K562 (cell line): ENCODE results near the gene CLIC5. TPM values are rescaled to one million over a fixed set of nuclear protein-coding genes. Genes with fewer than 3 reads are reported as not detected.

Experiments
- ATAC-seq: fragments of 200-7000 bp; cut with Tn5 transposase; 3 replicates; pipeline ENCODE4 v1.9.1; 2020; ENCODE audit warnings: moderate library complexity
- BruUV-seq: library from RNA; stranded (reverse); fragments of 400-500 nt; replicated peaks from 2 replicates; lab custom pipeline; 2021; lab: Mats Ljungman, UMichigan
- CTCF ChIA-PET: fragments of 300-600 bp; formaldehyde crosslinking; extraction: SDS; loops from one replicate; lab custom pipeline; 2021; ENCODE audit warnings: low intra/inter-chr PET ratio; lab: Yijun Ruan, JAX
- POLR2A ChIA-PET: fragments of 300-600, 350-650 bp; sonication (Branson Sonifier 250); formaldehyde crosslinking; extraction: SDS; loops from one replicate; lab custom pipeline; 2021; ENCODE audit warnings: antibody characterized with exemption, inconsistent platforms; lab: Yijun Ruan, JAX
- DNase-seq, 4 experiments: peaks; one replicate each; pipeline versions ENCODE4 v3.0.0 to v3.0.0-alpha.2; 2011 to 2018; ENCODE audit warnings: low spot score in 3 of 4, mixed read lengths in 3 of 4; ENCODE audit errors: extremely low read depth in 1 of 4
- FAIRE-seq: peaks from 2 replicates; lab custom pipeline; 2011; peaks lifted over from hg19 to GRCh38; lab: Jason Lieb, UNC
- H2AFZ ChIP-seq: 2 replicates; pipeline ENCODE4 v1.6.0; 2011; ENCODE audit warnings: low read depth, low read length, control low read depth, inconsistent platforms
- H3K27ac ChIP-seq: fragments of 200-600 bp; 3 replicates; pipeline ENCODE4 v1.8.0; 2011; ENCODE audit warnings: low read depth, mild to moderate bottlenecking, control low read depth, inconsistent platforms, low read length, moderate library complexity, mixed read lengths; ENCODE audit errors: extremely low read depth
- H3K27me3 ChIP-seq, 2 experiments: fragments of 300-600 bp in 1 of 2; 2 replicates in 1 of 2; 3 replicates in 1 of 2; pipeline versions ENCODE4 v1.6.0 to v1.8.0; 2011; ENCODE audit warnings: inconsistent platforms in 2 of 2, low read length in 2 of 2, mild to moderate bottlenecking in 1 of 2, mixed read lengths in 1 of 2, moderate library complexity in 1 of 2; ENCODE audit not compliant: control insufficient read depth in 2 of 2, insufficient read depth in 2 of 2
- H3K36me3 ChIP-seq: fragments of 300-600 bp; 3 replicates; pipeline ENCODE4 v1.8.0; 2011; ENCODE audit warnings: mild to moderate bottlenecking, low read length, inconsistent platforms; ENCODE audit not compliant: control insufficient read depth, insufficient read depth
- H3K4me1 ChIP-seq, 2 experiments: fragments of 200-600 bp in 1 of 2; replicated peaks in 1 of 2; 2 replicates in 1 of 2; 3 replicates in 1 of 2; pipeline versions ENCODE4 v1.5.1 to v1.8.0; 2011; ENCODE audit warnings: inconsistent platforms in 2 of 2, low read length in 2 of 2, mild to moderate bottlenecking in 1 of 2, mixed read lengths in 1 of 2, moderate library complexity in 1 of 2; ENCODE audit not compliant: control insufficient read depth in 2 of 2, insufficient read depth in 2 of 2
- H3K4me2 ChIP-seq: 2 replicates; pipeline ENCODE4 v1.6.1; 2011; ENCODE audit warnings: low read length, control low read depth, inconsistent platforms, mixed read lengths; ENCODE audit not compliant: insufficient read depth
- H3K4me3 ChIP-seq: fragments of 200-600 bp; sonication (generic), shearing (Covaris generic); 2 replicates; pipeline ENCODE4 v1.5.1; 2016; ENCODE audit warnings: control low read depth, inconsistent platforms
- H3K79me2 ChIP-seq: fragments of 200-600 bp; 3 replicates; pipeline ENCODE4 v1.8.0; 2011; ENCODE audit warnings: low read length, inconsistent platforms; ENCODE audit not compliant: control insufficient read depth, insufficient read depth
- H3K9ac ChIP-seq, 2 experiments: 2 replicates each; pipeline versions ENCODE4 v1.6.0 to v1.6.1; 2011; ENCODE audit warnings: low read depth in 2 of 2, low read length in 2 of 2, control low read depth in 1 of 2, inconsistent platforms in 1 of 2, mild to moderate bottlenecking in 1 of 2, mixed read lengths in 1 of 2; ENCODE audit not compliant: insufficient read depth in 1 of 2
- H3K9me1 ChIP-seq: one replicate; pipeline ENCODE4 v1.6.0; 2011; ENCODE audit warnings: inconsistent platforms, mild to moderate bottlenecking, low read length, moderate library complexity; ENCODE audit not compliant: control insufficient read depth, insufficient read depth
- H3K9me3 ChIP-seq: replicated peaks from 2 replicates; pipeline ENCODE4 v1.5.1; 2011; ENCODE audit warnings: low read depth, low read length, inconsistent platforms; ENCODE audit not compliant: control insufficient read depth, insufficient read depth
- H4K20me1 ChIP-seq: replicated peaks from 2 replicates; pipeline ENCODE4 v1.6.1; 2011; ENCODE audit warnings: low read length, inconsistent platforms, mixed read lengths; ENCODE audit not compliant: control insufficient read depth, insufficient read depth
- ATF1 ChIP-seq, 2 experiments: fragments of 450-650 bp in 1 of 2; IDR thresholded peaks; 2 replicates each; pipeline ENCODE4 v1.6.1; 2016; ENCODE audit warnings: missing compliant biosample characterization in 1 of 2, missing genetic modification characterization in 1 of 2
- BRF2 ChIP-seq: IDR thresholded peaks from 3 replicates; pipeline ENCODE4 v1.6.1; 2011; ENCODE audit warnings: borderline replicate concordance, mild to moderate bottlenecking; ENCODE audit not compliant: insufficient read length, insufficient read depth
- DMBX1 ChIP-seq: fragments of 250-450 bp; sonication (Bioruptor Pico); IDR thresholded peaks from 2 replicates; pipeline ENCODE4 v1.8.0; 2022; ENCODE audit warnings: inconsistent platforms, mild to moderate bottlenecking, moderate library complexity, borderline replicate concordance
- GABPB1 ChIP-seq: sonication (generic); formaldehyde crosslinking; IDR thresholded peaks from 2 replicates; pipeline ENCODE4 v1.8.0; 2022; ENCODE audit warnings: mild to moderate bottlenecking, missing genetic modification reagents
- JUND ChIP-seq, 2 experiments: IDR thresholded peaks; 2 replicates in 1 of 2; 3 replicates in 1 of 2; pipeline ENCODE4 v1.6.1; 2011; ENCODE audit warnings: borderline replicate concordance in 2 of 2, low read depth in 2 of 2, low read length in 2 of 2, improper control_type of control experiment in 1 of 2, missing biosample characterization in 1 of 2, missing genetic modification characterization in 1 of 2, missing genetic modification reagents in 1 of 2
- MTF1 ChIP-seq: fragments of 250-450 bp; sonication (Bioruptor Pico); IDR thresholded peaks from 2 replicates; pipeline ENCODE4 v1.9.0; 2021; ENCODE audit warnings: moderate library complexity, mild to moderate bottlenecking, inconsistent platforms, borderline replicate concordance
- NFE2L1 ChIP-seq: fragments of 450-650 bp; IDR thresholded peaks from 2 replicates; pipeline ENCODE4 v1.6.1; 2016; ENCODE audit warnings: missing genetic modification characterization, low read depth, mild to moderate bottlenecking, missing compliant biosample characterization, moderate library complexity, borderline replicate concordance
- STAT5B ChIP-seq: fragments of 250-450 bp; sonication (Bioruptor Pico); IDR thresholded peaks from 2 replicates; pipeline ENCODE4 v1.8.0; 2021; ENCODE audit warnings: mild to moderate bottlenecking, inconsistent platforms
- ZBTB11 ChIP-seq, 3 experiments: fragments of 200-800 bp in 1 of 3; fragments of 250-450 bp in 1 of 3; fragments of 450-650 bp in 1 of 3; sonication (Bioruptor Pico) in 1 of 3; sonication (Bioruptor generic) in 1 of 3; formaldehyde crosslinking in 1 of 3; IDR thresholded peaks; 2 replicates each; pipeline versions ENCODE4 v1.6.1 to v1.8.0; 2016 to 2022; ENCODE audit warnings: mild to moderate bottlenecking in 2 of 3, missing genetic modification characterization in 2 of 3, missing compliant biosample characterization in 1 of 3, moderate library complexity in 1 of 3
- ZNF133 ChIP-seq: fragments of 250-450 bp; sonication (Bioruptor Pico); IDR thresholded peaks from 2 replicates; pipeline ENCODE4 v1.4.0; 2020; ENCODE audit warnings: mild to moderate bottlenecking
- ZNF444 ChIP-seq: fragments of 250-450 bp; sonication (Bioruptor Pico); IDR thresholded peaks from 2 replicates; pipeline ENCODE4 v1.4.0; 2020; ENCODE audit warnings: mild to moderate bottlenecking, moderate library complexity
- ZSCAN29 ChIP-seq: fragments of 450-650 bp; IDR thresholded peaks from 2 replicates; pipeline ENCODE4 v1.6.1; 2017
- WGBS: fragments of 100-300 bp; shearing (Covaris generic); methylation state at CpG from one replicate; pipeline ENCODE4 v1.1.6; 2016; ENCODE audit warnings: low coverage, mixed read lengths; ENCODE audit not compliant: insufficient coverage; ENCODE audit errors: missing lambda C conversion rate; 5-methylcytosine and 5-hydroxymethylcytosine counted together
- in situ Hi-C: fragments of 300-500 bp; cut with MboI; formaldehyde crosslinking; loops from 4 replicates; pipeline ENCODE4 v1.15.0; 2018; ENCODE audit warnings: inconsistent platforms, mixed read lengths
- intact Hi-C: fragments of 100-400 bp; cut with micrococcal nuclease; formaldehyde crosslinking; loops from 2 replicates; pipeline ENCODE4 v1.14.2; 2022
- polyA plus RNA-seq, 8 experiments: library from polyadenylated mRNA; depleted of rRNA in 4 of 8; stranded (reverse) in 5 of 8; unstranded in 3 of 8; fragments of >200 nt; fragmentation: Nextera tagmentation in 2 of 8; fragmentation: Illumina TruSeq in 1 of 8; extraction: Ambion mirVana in 2 of 8; extraction: Trizol in 1 of 8; gene quantifications; 2 replicates each; pipeline versions ENCODE4 v1.2.1 to v1.2.3, GENCODE V29; 2011 to 2014; ENCODE audit warnings: inconsistent platforms in 1 of 8, missing spikeins in 1 of 8
- total RNA-seq, 7 experiments: library from RNA; depleted of rRNA in 6 of 7; stranded (reverse); fragments of >200 nt in 6 of 7; fragmentation: Illumina TruSeq in 2 of 7; extraction: Trizol in 2 of 7; gene quantifications; 2 replicates each; pipeline versions ENCODE4 v1.2.1 to v1.2.3, GENCODE V29; 2011 to 2021; ENCODE audit warnings: low replicate concordance in 1 of 7

Gene CLIC5
- total and polyA plus RNA-seq, 9 of the 15 experiments (the other 6 are each of a cell fraction or from before 2014, with no cell fraction given) = 0.31 TPM; not detected in 8

GRCh38 chr6:45961125-45961524 is 54.5 kb downstream of the CLIC5 start:
- no peak for ATAC-seq
- TF ChIP-seq ZSCAN29 (no peak), NFE2L1 (tag) (no peak), ATF1 (CRISPR knock-in tag; IDR thresholded peaks at IDR 0.05) (no peak), ATF1 (tag; IDR thresholded peaks at IDR 0.05) (no peak), GABPB1 (no peak), MTF1 (CRISPR knock-in tag) (no peak), DMBX1 (no peak), BRF2 (no peak), ZNF444 (no peak), ZBTB11 (CRISPR knock-in tag; IDR thresholded peaks at IDR 0.05) (no peak), ZNF133 (CRISPR knock-in tag) (no peak), JUND (IDR thresholded peaks at IDR 0.05; ENCODE audit: borderline replicate concordance, low read depth, low read length) (no peak), JUND (tag; IDR thresholded peaks at IDR 0.05; ENCODE audit: borderline replicate concordance, low read depth, low read length) (no peak), STAT5B (CRISPR knock-in tag) (no peak)

More at GRCh38 chr6:45961125-45961524, 54.5 kb downstream of the CLIC5 start:
- Histone ChIP-seq H3K4me3 (no peak overlapping the region), H4K20me1 (no peaks in the 10 kb centered on the region), H3K27me3 (0 out of 5 replicates have a peak, but pooled peaks cover 3 to 5% of the 10 kb centered on the region in 2 experiments), H3K9me1 (no peaks in the 10 kb centered on the region), H3K4me2 (no peak overlapping the region), H2AFZ (no peak overlapping the region), H3K4me1 (no peaks in the 10 kb centered on the region), H3K79me2 (no peaks in the 10 kb centered on the region), H3K27ac (no peak overlapping the region), H3K9me3 (no peaks in the 10 kb centered on the region), H3K9ac (no peak overlapping the region), H3K36me3 (no peaks in the 10 kb centered on the region)
- BruUV-seq = no TSS peak
- intact Hi-C loops (no loop called here), in situ Hi-C loops (no loop called here)
- ChIA-PET CTCF (no interaction called here), POLR2A (no interaction called here)
- no peak for DNase-seq
- WGBS = 0% methylated on average over 2 of the region's 2 CpGs
- no peak for FAIRE-seq
